NCI-H2081 treated with DMSO at 0.1 percent for 48 hours (cell line): Measurements from ENCODE around the gene KLHDC3.
A peak's percentile ranks its signal among the peaks of the same experiment; 100 is the strongest.
"Not testable (repeated sequence)": the region's sequence is repeated elsewhere in the genome, so short reads cannot be mapped to it uniquely, and the experiment has no call there.

Source experiments
- DNase-seq: peaks from one replicate; lab custom pipeline; 2025; lab: John Stamatoyannopoulos, UW

KLHDC3 gene

GRCh38 chr6:43029120-43029519 is 15.1 kb downstream of the KLHDC3 start:
- no peak for DNase-seq

GRCh38 chr6:43032326-43032725 is 18.3 kb downstream of the KLHDC3 start:
- no peak for DNase-seq

- DNase-seq, result no peak
Measured at GRCh38 chr6:43033496-43034189, 19.6 kb downstream of the KLHDC3 start.

DNA sequence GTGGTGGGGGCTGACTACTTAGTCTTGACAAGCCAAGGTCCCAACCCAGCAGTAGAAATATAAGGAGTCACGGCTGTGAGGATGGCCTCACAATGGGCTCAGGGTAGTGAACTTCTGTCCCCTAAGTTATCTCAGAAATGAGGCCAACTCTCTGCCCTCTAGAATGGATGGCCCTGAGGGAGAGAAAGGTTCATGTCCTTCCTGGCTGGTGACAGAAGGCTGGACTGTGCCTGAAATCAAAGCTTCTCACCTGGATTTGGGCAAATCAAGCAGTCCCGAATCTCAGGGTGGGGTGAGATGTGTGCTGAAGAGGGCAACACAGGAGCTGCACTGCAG is 20.1 kb downstream of the KLHDC3 start:
- DNase-seq, result no peak

DNA sequence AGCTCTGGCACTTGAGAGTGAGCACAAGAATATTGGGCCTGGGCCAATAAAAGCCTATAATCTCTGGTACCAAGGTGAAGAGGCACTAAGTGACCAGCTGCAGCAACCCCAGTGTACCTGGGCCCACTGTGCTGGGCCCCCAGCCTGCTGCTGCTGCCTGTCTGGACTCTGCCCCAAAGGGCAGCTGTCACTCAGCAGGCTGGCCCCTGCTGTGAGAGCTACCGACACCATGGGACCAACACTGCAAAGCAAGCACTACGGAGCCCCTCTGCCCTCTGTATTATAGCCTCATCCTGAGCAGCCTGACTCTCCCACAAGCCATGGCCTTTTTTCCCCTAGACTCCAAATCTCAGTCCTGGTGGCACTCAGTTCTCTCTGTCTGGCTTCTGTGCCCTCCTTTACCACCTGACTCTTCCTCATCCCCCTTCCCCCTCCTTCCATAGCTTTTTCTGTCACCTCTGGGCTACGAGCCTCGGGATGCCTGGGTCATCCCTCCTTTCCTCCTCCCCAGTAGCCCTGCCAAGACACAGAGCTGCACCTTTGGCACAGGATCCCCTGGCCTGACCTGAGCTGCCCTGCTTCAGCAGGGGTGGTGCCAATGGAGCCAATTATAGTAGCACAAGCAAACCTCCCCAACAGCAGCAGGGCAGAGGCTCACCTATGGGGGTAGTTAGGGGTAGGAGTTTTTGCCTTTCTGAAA is 21.6 kb downstream of the KLHDC3 start:
- DNase-seq, result no peak

DNA sequence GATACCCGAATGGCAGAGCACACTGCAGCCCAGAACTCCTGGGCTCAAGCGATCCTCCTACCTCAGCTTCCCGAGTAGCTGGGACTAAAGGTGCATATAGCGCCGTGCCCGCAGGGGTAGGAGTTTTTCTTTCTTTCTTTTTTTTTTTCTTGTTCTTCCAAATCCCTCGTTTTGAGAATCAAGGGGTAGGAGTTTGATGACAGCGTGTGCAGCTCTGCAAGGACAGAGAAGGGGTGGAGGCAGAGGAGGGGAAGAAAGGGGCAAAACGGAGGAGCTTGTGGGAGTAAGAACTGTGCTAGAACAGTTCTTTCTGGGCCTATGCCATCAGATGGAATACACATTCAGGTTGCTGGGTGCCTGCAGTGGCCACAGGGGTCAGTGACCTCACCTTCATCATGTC is 22.7 kb downstream of the KLHDC3 start:
- DNase-seq, result no peak

- DNase-seq, result no peak
Measured at GRCh38 chr6:43037197-43037596, 23.1 kb downstream of the KLHDC3 start.

GRCh38 chr6:43037706-43038105 is 23.7 kb downstream of the KLHDC3 start:
- DNase-seq, result no peak

GRCh38 chr6:43038727-43039126 is 24.7 kb downstream of the KLHDC3 start:
- DNase-seq, result no peak

GRCh38 chr6:43040542-43041257 is 26.7 kb downstream of the KLHDC3 start:
- DNase-seq, result no peak

DNA sequence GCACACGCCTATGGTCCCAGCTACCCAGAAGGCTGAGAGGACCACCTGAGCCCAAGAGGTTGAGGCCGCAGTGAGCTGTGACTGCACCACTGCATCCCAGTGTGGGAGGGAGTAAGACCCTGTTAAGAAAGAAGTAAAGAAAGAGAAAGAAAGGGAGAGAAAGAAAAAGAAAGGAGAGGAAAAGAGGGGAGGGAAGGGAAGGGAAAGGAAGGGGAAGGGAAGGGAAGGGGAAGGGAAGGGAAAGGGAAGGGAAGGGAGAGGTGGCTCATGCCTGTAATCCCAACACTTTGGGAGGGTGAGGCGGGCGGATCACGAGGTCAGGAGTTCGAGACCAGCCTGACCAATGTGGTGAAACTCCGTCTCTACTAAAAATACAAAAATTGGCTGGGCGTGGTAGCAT is 27.4 kb downstream of the KLHDC3 start:
- not testable (repeated sequence) for DNase-seq

DNA sequence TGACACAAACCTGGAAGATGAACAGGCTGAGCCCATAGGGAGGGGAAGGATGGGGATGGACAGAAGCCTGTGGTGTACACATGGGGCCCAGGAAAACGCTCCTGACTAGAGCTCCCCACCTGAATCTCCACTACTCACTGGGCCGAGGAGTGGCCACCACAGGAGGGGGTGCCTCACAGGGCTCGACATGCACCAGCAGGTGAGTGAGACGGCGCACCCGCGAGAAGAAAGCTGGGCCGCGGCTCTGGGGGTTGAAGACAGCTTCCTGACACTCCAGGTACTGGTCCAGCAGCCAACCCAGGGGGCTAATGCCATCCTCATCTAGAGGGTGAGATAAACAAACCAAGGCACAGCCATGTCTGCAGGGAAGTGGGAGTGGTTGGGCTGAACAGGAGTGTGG is 29.3 kb downstream of the KLHDC3 start:
- DNase-seq, result no peak

DNA sequence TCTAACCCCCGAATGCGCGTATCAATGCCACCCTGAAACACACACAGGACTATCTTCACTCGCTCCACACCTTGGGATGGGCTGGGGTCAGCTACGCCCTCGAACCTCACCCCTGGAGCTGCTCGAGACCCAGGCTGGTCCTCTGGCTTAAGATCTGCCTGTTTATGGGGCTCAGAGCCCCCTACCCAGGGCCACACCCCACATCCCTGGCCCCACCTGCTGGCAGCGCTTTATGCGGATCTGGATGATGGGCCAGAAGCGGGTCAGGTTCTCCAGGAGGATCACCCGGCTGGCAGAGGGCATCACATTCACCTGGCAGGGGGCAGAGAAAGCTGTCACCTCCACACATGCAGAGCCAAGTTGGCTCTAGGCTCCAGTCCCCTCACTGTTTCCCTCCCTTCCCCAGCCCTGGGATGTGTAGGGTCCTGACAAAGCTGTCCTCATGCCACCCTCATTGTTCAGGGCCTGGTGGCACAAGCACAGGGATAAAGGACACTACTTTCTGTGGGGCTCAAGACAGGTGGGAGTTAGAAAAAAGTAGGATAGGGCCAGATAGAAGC is 31.4 kb downstream of the KLHDC3 start:
- DNase-seq, result no peak

- DNase-seq, result no peak
Measured at GRCh38 chr6:43047998-43048397, 33.9 kb downstream of the KLHDC3 start.

- DNase-seq, result no peak
Measured at GRCh38 chr6:43050981-43051380, 36.9 kb downstream of the KLHDC3 start.

DNA sequence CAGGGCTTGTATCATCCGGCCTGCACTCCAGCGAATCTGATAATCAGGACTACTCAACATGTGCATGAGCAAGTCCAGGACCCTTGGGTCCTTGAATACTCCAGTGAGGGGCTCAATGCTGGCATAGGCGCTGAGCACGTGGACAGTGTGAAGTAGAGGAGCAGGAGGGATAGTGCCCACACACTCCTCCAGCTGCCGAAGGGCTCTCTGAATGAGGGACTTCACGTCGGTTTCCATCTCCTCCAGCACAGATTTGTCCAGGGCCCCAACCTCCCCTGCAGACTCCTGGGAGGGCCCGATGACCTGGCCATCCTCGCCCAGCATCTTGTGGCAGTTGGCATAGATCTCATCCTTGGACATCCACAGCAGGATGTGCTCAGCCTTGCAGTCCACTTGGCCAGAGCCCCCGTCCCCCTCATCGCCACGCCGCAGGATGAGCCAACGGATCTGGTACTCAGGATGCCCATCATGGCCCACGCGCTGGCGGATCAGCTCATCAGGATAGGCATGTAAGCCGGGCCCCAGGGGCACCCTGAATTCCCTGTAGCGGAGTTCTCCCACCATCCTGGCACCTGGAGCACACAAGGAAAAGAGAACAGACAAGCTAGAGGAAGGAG is 38.3 kb downstream of the KLHDC3 start:
- DNase-seq, result no peak

GRCh38 chr6:43052842-43053544 is 38.9 kb downstream of the KLHDC3 start:
- DNase-seq, result no peak

DNA sequence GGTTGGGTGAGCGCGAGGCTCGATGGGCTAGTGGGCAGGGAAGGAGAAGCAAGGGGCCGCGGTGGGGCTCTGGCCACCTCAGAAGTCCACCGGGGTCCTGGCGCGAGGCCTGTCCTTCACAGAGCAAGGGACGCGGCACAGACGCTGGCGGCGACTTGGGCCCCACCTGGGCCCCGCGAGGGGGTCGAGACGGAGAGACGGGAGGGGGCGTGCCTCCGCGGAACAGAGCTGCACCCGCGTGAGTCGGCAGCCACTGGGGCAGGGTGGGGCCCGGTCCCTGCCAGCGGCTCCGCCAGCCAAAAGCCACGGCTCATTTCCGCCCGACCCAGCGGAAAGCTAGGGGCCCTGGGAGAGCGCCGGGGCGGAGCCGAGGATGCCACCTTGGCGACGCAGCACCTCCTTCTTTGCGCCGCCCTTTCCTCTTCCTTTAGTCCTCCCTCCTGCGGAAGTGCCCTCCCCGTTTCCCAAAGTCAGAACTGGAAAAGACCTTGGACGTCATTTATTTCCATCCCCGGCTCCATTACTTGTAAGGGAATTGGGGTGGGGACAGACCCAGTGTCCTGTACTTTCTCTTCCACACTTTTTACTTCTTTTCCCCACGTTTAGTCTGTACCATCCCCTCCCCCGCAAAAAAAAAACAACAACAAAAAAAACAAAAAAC is 39.6 kb downstream of the KLHDC3 start, which contains the start of gene CUL7:
TSS of gene CUL7 (minus strand) at position 307 of the 661 bp plus-strand sequence. CDS start 1,063 bp downstream, outside the sequence.
- peak; percentile 57 for DNase-seq

DNA sequence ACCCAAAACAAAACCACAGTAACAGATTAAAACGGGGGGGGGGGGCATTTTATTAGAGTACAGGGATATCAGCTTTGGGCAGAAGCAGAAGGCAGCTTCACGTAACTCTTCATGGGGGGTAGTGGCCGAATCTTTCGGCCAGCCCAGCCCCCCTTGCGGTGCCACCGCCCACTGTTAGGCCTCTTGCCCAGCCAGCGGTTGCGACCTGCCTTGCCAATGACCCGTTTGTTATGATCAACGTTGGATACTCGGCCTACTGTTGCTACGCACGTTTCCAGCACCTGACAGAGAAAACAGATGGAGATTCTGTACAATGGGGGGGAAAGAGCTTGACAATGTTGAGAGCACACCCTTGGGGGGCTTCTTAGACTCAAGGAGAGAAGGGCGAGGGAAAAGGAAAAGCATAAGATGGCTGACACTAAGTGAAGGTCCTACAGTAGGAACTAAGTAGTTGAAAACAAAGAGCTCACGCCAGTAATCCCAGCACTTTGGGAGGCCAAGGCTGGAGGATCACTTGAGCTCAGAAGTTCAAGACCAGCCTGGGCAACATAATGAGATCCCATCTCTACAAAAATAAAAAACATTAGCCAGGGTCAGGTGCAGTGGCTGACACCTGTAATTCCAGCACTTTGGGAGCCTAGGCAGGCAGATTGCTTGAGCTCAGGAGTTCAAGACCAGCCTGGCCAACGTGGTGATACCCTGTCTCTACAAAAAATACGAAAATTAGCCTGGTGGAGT is 40.3 kb downstream of the KLHDC3 start:
- DNase-seq, result no peak

DNA sequence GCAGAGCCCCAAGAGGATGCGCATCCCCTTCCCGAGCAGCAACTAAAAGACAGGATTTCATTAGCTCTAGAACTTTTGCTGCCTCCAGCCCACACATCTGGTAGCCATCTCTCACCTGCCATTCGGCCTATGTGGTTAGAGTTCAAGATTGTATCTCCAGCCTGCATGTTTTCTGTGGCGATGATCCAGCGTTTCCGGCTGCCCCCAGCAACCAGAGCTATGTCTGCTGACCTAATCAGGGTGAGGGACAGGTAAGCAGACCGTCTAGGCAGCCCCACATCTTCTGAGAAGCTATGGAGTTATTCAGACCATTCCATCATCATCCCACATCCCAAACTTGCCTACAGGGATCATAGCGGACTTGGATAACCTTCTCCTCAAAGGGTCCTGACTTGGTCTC is 41.9 kb downstream of the KLHDC3 start:
- no peak for DNase-seq
